Fibroblast of mammary gland (primary cell): ENCODE results near the gene POU3F3.

Experiments
- DNase-seq: peaks from one replicate; pipeline ENCODE4 v3.0.0-alpha.2; 2010; ENCODE audit warnings: low read depth
- H3K4me3 ChIP-seq: 2 replicates; pipeline ENCODE4 v1.5.1; 2011; ENCODE audit warnings: low read depth, mild to moderate bottlenecking, low read length, moderate library complexity; ENCODE audit not compliant: control insufficient read depth
- TF ChIP-seq, protein P1 (sequence below): conservative IDR thresholded peaks from 2 replicates; pipeline ENCODE4 v1.5.1; 2011; ENCODE audit warnings: low read depth, low read length, inconsistent platforms; ENCODE audit not compliant: control insufficient read depth, insufficient read depth

Gene POU3F3

DNA sequence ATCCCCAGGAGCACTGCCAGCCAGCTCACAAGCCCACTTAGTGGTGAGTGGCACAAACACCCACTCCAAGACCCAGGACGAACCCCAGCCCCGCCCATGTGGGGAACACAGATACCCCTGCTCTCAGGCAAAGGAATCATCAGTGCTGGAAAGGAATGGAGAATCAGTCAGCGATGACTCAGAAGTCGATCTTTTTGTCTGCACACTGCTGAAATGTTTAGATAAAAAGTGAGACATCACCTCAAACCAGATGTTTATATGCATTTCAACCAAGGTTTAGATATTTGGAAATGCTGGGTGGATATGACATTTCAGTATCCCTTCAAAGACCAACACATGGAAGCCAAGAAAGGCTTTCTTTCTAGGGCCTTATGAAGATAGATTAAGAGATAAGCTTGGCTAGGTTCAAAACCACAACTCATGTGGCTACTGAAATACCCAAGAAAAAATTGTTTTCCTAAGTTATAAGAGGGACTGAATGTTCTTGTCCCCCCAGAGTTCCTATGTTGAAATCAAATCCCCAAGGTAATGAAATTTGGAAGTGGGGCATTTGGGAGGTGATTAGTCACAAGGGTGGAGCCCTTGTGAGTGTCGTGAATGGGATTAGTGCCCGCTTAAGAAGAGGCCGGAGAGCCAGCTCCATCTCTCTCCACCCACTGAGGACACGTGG is 43.7 kb downstream of the POU3F3 start:
- peak; percentile 98 for DNase-seq
- TF ChIP-seq, protein P1, sequence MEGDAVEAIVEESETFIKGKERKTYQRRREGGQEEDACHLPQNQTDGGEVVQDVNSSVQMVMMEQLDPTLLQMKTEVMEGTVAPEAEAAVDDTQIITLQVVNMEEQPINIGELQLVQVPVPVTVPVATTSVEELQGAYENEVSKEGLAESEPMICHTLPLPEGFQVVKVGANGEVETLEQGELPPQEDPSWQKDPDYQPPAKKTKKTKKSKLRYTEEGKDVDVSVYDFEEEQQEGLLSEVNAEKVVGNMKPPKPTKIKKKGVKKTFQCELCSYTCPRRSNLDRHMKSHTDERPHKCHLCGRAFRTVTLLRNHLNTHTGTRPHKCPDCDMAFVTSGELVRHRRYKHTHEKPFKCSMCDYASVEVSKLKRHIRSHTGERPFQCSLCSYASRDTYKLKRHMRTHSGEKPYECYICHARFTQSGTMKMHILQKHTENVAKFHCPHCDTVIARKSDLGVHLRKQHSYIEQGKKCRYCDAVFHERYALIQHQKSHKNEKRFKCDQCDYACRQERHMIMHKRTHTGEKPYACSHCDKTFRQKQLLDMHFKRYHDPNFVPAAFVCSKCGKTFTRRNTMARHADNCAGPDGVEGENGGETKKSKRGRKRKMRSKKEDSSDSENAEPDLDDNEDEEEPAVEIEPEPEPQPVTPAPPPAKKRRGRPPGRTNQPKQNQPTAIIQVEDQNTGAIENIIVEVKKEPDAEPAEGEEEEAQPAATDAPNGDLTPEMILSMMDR = no peak
- H3K4me3 ChIP-seq = peak overlapping the region; percentile 25

DNA sequence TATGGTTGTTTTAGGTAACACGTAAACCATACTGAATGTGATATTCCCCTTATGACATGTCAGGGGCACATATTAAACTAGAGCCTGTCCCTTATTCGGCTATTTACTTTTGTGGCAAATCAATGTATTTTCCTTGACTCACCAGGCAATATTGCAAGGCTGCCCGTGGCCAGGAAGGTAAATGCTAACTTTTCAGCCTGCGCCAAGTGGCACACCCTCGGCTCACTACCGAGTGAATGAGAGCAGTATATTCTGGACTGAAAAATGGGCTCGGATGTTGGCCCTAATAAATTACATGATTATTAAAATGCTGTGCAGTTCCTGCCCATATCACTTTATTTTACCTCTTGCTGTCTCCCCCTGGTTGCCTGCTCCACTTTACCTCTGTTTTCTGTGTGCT is 46.7 kb downstream of the POU3F3 start:
- TF ChIP-seq, protein P1 = no peak
- no peak for DNase-seq
- no peak overlapping the region for H3K4me3 ChIP-seq

DNA sequence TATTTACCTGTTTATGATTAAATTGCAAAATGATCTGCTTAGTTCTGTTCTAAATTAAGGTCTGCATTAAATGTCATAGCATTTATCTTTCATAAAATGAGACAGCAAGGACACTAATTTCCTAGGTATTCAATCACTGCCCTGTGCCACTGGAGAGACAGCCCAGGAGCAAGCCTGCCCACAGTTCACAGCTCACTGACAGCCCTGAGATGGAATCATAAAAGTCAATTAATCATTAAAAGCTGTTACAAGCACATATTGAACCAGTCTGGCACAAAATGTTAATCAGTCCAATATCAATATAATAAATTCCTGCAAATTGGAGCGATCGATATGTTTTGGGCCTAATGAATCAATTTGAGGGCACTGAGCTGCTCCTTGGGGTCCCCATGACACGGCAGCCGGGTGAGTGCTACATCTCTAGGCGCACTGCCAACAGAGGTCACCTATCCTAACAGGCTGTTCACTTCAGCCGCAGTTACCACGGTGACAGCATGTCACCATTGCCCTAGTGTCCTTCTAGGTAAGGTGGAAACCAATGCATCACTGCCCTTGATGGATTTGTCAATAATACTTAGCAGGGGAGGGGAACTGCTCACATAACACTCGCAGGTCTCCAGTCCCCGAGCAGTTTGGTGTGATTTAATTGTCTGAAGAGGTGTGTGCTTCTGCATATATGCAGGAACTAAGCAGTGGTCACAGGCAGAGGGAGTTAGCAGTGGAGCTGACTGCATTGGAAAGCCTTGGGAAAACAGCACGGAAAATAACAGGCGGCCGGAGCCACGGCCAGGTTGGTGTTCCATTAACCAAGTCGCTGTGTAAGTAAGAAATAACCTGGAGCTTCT is 47.3 kb downstream of the POU3F3 start:
- H3K4me3 ChIP-seq = no peak overlapping the region
- DNase-seq = no peak
- TF ChIP-seq, protein P1 = no peak

DNA sequence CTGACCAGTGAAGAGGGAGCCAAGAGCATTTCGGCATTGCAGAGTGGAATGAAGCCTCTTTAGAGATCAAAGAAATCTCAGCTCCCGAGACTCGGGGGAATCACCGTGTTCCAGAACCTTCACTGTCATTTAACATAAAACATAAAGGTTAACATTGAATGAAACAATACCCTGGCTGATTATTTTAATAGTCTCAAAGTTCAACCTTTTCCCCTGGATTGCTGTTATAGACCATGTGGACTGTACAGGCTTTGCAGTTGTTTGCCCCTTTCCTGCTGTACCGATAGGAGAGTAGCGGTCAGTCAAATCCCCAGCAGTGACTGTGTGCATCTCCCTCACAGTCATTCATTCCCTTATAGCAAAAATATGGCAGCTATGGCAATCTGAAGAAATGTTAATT is 48.4 kb downstream of the POU3F3 start:
- no peak overlapping the region for H3K4me3 ChIP-seq
- no peak for DNase-seq
- TF ChIP-seq, protein P1 = no peak
